H1 (cell line): ENCODE measurements around the gene ARID5B. TPM values are rescaled to one million over a fixed set of nuclear protein-coding genes. Genes with fewer than 3 reads are reported as not detected.

Source experiments
- HDAC6 ChIP-seq: IDR thresholded peaks from one replicate; pipeline ENCODE4 v1.7.1; 2012; ENCODE audit warnings: low read depth, mild to moderate bottlenecking, inconsistent platforms, low read length, moderate library complexity
- polyA plus RNA-seq, 7 experiments: library from polyadenylated mRNA; depleted of rRNA in 3 of 7; stranded (reverse) in 5 of 7; unstranded in 2 of 7; fragments of >200 nt in 5 of 7; fragments of 200-250 nt in 2 of 7; gene quantifications; 1 replicate in 5 of 7; 2 replicates in 1 of 7; 4 replicates in 1 of 7; pipeline versions ENCODE4 v1.2.1 to v1.2.3, GENCODE V29; 2011 to 2013; ENCODE audit warnings: missing spikeins in 2 of 7, mixed read lengths in 2 of 7
- total RNA-seq: library from RNA; stranded (reverse); fragmentation: NEBNext Ultra II Directional; extraction: Animal tissue kit (Norgen Biotek cat#: 25700); gene quantifications from 2 replicates; pipeline ENCODE4 v1.2.1, GENCODE V29; 2021
- TF ChIP-seq, protein P1 (sequence below), 3 experiments: IDR thresholded peaks; 1 replicate in 2 of 3; 2 replicates in 1 of 3; pipeline versions ENCODE4 v1.5.1 to v1.6.1; 2011; ENCODE audit warnings: low read length in 3 of 3, mild to moderate bottlenecking in 3 of 3, inconsistent platforms in 2 of 3, low read depth in 1 of 3, moderate library complexity in 1 of 3; ENCODE audit not compliant: insufficient read depth in 1 of 3; ENCODE audit errors: control extremely low read depth in 1 of 3

The ARID5B gene
- total and polyA plus RNA-seq, 2 of the 8 experiments (the other 6 are each of a cell fraction or from before 2014, with no cell fraction given), result 0.21 to 1.1 TPM

GRCh38 chr10:62034096-62034640 is 132.7 kb downstream of the ARID5B start (continued):
- TF ChIP-seq, protein P1, sequence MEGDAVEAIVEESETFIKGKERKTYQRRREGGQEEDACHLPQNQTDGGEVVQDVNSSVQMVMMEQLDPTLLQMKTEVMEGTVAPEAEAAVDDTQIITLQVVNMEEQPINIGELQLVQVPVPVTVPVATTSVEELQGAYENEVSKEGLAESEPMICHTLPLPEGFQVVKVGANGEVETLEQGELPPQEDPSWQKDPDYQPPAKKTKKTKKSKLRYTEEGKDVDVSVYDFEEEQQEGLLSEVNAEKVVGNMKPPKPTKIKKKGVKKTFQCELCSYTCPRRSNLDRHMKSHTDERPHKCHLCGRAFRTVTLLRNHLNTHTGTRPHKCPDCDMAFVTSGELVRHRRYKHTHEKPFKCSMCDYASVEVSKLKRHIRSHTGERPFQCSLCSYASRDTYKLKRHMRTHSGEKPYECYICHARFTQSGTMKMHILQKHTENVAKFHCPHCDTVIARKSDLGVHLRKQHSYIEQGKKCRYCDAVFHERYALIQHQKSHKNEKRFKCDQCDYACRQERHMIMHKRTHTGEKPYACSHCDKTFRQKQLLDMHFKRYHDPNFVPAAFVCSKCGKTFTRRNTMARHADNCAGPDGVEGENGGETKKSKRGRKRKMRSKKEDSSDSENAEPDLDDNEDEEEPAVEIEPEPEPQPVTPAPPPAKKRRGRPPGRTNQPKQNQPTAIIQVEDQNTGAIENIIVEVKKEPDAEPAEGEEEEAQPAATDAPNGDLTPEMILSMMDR (IDR thresholded peaks at IDR 0.05; ENCODE audit: control extremely low read depth in 1 of 3, insufficient read depth in 1 of 3, low read depth in 1 of 3, low read length in 3 of 3), result no peak
- TF ChIP-seq HDAC6, result no peak
